PFSK-1 (cell line): Measurements from ENCODE around the gene IGSF9.

Experiments used
- POLR2AphosphoS5 ChIP-seq: IDR thresholded peaks from 2 replicates; pipeline ENCODE4 v1.6.1; 2012; ENCODE audit warnings: low read depth, mild to moderate bottlenecking, control low read depth, low read length, moderate library complexity
- SIN3A ChIP-seq: IDR thresholded peaks from 2 replicates; pipeline ENCODE4 v1.6.1; 2012; ENCODE audit warnings: mild to moderate bottlenecking, low read length, moderate library complexity, borderline replicate concordance; ENCODE audit not compliant: insufficient read depth
- TAF1 ChIP-seq: IDR thresholded peaks from 2 replicates; pipeline ENCODE4 v1.6.1; 2012; ENCODE audit warnings: low read length, control low read depth, borderline replicate concordance; ENCODE audit not compliant: insufficient read depth

DNA sequence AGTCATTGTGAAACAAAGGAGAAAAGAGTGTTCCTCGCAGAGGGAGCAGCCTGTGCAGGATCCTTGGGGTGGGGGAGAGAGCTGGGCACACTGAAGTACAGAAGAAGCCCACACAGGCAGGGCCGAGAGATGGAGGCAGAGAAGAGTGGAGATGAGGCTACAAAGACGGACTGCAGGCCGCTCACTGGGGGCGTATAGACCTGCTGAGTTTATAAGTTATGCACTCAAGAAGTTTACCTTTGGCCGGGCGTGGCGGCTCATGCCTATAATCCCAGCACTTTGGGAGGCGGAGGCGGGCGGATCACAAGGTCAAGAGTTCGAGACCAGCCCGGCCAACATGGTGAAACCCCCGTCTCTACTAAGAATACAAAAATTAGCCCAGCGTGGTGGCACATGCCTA lies 16.2 kb upstream of the IGSF9 start:
- TF ChIP-seq SIN3A (no peak), POLR2AphosphoS5 (no peak), TAF1 (no peak)
